ENCODE measurements around the gene CILP2.

The CILP2 gene

DNA sequence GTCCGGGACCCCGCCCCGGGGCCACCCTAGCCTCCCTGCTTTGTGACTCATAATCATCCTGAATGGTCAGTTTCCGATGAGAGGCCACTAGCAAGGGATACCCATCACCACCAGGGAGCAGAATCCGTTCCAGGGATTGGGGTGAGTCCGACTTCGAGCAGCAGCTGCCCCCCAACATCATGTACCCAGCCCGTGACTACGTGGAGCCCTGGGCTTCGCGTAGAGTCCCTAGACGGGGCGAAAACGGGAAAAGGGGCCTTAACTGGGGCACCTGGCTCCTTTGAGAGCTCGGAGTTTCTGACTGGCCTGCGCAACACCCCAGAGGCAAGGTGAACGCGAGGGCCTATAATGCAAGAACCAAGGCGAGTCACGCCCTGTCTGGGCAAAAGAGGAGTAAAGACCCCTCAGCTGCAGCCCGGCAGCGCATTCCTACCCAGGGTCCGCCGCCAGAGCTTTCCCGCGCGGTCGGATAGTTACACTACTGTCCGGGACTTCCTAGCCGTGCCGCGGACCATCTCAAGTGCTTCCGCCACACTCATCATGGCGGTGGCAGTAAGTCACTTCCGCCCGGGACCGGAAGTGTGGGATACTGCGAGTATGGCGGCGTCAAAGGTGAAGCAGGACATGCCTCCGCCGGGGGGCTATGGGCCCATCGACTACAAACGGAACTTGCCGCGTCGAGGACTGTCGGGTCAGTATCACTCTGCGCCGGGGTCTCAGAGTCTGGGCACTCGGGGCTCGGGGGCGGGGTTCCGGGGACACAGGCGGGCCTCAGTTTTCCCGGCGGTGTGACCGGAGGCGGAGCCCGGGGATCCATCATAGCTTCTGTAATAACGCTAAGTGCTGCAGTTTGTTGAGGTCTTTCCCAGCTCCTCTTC, 22.2 kb upstream of the CILP2 start, which contains the start of gene NDUFA13:
Gene NDUFA13 (plus strand): TSS at position 584 of the 878 bp plus-strand sequence. CDS start 14 bp downstream, at position 598.
- peak; percentile 74 for DNase-seq (ENCODE audit: low read depth)
- TF ChIP-seq, protein P1, sequence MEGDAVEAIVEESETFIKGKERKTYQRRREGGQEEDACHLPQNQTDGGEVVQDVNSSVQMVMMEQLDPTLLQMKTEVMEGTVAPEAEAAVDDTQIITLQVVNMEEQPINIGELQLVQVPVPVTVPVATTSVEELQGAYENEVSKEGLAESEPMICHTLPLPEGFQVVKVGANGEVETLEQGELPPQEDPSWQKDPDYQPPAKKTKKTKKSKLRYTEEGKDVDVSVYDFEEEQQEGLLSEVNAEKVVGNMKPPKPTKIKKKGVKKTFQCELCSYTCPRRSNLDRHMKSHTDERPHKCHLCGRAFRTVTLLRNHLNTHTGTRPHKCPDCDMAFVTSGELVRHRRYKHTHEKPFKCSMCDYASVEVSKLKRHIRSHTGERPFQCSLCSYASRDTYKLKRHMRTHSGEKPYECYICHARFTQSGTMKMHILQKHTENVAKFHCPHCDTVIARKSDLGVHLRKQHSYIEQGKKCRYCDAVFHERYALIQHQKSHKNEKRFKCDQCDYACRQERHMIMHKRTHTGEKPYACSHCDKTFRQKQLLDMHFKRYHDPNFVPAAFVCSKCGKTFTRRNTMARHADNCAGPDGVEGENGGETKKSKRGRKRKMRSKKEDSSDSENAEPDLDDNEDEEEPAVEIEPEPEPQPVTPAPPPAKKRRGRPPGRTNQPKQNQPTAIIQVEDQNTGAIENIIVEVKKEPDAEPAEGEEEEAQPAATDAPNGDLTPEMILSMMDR (IDR thresholded peaks at IDR 0.05; ENCODE audit: control insufficient read depth, extremely low read depth, insufficient read depth): no peak; the same call in 1 of the 2 replicates
- H3K4me3 ChIP-seq (ENCODE audit: low read depth, low read length): peak within 1 kb of the TSS; percentile 97

GRCh38 chr19:19517235-19517619, 20.8 kb upstream of the CILP2 start:
- H3K4me3 ChIP-seq (ENCODE audit: low read depth, low read length): peak overlapping the region; percentile 97
- no peak for DNase-seq (ENCODE audit: low read depth)
- TF ChIP-seq, protein P1 (IDR thresholded peaks at IDR 0.05; ENCODE audit: control insufficient read depth, extremely low read depth, insufficient read depth): no peak

- no peak overlapping the region for H3K4me3 ChIP-seq (ENCODE audit: low read depth, low read length)
- TF ChIP-seq, protein P1 (IDR thresholded peaks at IDR 0.05; ENCODE audit: control insufficient read depth, extremely low read depth, insufficient read depth): no peak
- DNase-seq (ENCODE audit: low read depth): no peak
These were observed 17.1 kb upstream of the CILP2 start for GRCh38 chr19:19520989-19521388.

DNA sequence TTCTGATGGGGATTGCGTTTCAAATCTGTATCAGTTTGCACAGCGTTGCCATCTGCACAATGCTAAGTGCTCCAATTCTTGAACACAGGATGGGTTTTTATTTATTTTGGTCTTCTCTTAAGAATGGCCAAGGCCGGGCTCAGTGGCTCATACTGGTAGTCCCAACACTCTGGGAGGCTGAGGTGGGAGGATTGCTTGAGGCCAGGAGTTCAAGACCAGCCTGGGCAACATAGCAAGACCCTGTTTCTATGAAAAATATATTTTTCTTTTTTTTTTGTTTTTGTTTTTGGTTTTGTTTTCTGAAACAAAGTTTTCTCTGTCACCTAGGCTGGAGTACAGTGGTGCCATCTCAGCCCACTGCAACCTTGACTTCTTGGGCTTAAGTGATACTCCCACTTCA, 14.9 kb upstream of the CILP2 start:
- H3K4me3 ChIP-seq (ENCODE audit: low read depth, low read length): no peak overlapping the region
- DNase-seq (ENCODE audit: low read depth): no peak
- TF ChIP-seq, protein P1 (IDR thresholded peaks at IDR 0.05; ENCODE audit: control insufficient read depth, extremely low read depth, insufficient read depth): no peak

DNA sequence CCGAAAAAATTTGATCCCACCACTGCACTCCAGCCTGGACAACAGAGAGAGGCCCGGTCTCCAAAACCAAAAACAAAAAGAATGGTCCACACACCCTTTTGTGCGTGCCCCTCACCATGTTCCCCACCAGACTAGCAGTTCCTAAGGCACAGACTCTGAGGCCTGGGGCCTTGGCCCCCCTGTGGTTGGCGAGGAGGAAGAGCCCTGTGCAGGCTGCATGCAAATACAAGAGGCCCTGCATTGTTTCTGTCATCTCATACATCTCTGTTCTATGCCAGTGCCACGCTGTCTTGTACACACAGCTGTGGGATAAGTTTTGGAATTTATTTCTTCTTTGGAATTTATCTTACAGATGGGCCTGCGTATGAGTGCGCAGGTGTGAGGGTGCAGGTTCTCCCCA, 14.0 kb upstream of the CILP2 start:
- TF ChIP-seq, protein P1 (IDR thresholded peaks at IDR 0.05; ENCODE audit: control insufficient read depth, extremely low read depth, insufficient read depth): no peak
- no peak for DNase-seq (ENCODE audit: low read depth)

DNA sequence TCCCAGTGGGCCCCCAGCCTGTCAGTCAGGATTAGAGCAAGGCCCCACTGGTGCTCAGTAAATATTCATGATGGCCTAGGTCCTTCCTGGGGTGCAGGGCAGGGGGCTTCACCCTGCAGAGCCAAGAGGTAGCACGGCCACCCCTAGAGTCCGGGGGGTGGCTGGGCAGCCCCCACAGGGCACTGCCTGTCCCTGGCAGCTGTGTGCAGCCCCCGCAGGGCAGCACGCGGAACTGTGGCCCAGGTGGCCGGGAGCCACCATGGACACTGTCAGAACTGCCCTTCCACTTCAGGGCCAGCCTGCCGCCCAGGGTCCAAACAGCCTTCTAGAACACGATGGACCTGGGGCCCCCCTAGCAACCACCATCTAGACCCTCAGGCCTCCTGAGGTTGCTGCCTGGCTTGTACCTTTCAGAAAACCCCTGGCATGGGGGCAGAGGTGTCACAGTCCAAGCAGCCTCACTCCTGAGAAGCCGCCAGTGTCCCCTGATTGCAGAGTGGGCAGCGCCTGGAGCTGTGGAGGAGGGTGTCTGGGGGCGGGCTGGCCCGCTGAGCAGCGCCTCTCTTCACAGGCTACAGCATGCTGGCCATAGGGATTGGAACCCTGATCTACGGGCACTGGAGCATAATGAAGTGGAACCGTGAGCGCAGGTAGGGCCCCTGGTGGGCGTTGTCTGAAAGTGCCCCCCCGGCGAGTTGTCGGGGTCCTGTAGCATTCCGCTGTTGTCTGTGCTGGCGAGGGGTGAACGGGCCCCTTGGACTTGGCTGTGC, 12.3 kb upstream of the CILP2 start:
- no peak for DNase-seq (ENCODE audit: low read depth)
- no peak overlapping the region for H3K4me3 ChIP-seq (ENCODE audit: low read depth, low read length)
- TF ChIP-seq, protein P1 (IDR thresholded peaks at IDR 0.05; ENCODE audit: control insufficient read depth, extremely low read depth, insufficient read depth): no peak

More for the DNA sequence above, 14.0 kb upstream of the CILP2 start:
- no peak overlapping the region for H3K4me3 ChIP-seq (ENCODE audit: low read depth, low read length)
